Vagina (tissue), 2 donors: Measurements from ENCODE around the gene MTIF2.
"Not testable (repeated sequence)": the region's sequence is repeated elsewhere in the genome, so short reads cannot be mapped to it uniquely, and the experiment has no call there.

Source experiments
- CTCF ChIP-seq, 3 experiments: fragments of 450-650 bp in 2 of 3; fragments of 200-600 bp in 1 of 3; sonication (generic) in 1 of 3; IDR thresholded peaks; one replicate each; pipeline ENCODE4 v1.5.1; 2017 to 2019; ENCODE audit warnings: antibody characterized with exemption in 3 of 3, mild to moderate bottlenecking in 2 of 3, moderate library complexity in 2 of 3
- POLR2AphosphoS5 ChIP-seq, 2 donors: sonication (generic); formaldehyde crosslinking; IDR thresholded peaks; one replicate each; pipeline ENCODE4 v1.9.0; 2017; ENCODE audit warnings: antibody characterized with exemption in 2 of 2, mild to moderate bottlenecking in 2 of 2, low read depth in 1 of 2; ENCODE audit not compliant: insufficient read depth in 1 of 2

GRCh38 chr2:55241582-55241981, 27.4 kb downstream of the MTIF2 start:
- TF ChIP-seq CTCF (IDR thresholded peaks at IDR 0.05); POLR2AphosphoS5 (IDR thresholded peaks at IDR 0.05; ENCODE audit: insufficient read depth in 1 of 2, low read depth in 1 of 2): not testable (repeated sequence)
